ENCODE measurements around the gene TMEM63C.

The TMEM63C gene

DNA sequence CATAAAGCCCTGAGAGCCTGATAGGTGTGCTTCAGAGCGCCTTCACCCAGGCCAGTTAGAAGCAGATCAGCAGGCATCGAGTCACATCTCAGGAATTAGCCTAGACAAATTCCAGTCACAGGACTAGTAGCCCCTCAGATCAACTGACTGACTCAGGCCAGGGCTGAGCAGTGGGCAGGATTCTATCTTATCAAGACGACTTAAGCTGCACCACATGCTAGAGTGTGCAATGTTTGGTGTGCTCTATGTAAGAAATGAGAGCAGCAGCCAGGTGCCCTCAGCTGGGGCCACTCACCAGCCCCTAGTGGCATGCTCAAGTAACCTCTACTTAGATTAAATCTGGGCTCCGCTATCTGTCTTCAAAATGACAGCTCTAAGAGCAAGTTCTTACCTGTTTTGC, 109.1 kb downstream of the TMEM63C start:
- no peaks in the 10 kb centered on the region for H3F3A ChIP-seq (ENCODE audit: insufficient read depth)

GRCh38 chr14:77296155-77296554, 114.6 kb downstream of the TMEM63C start:
- 0 out of 2 replicates have a peak, but pooled peaks cover 3% of the 10 kb centered on the region for H3K36me3 ChIP-seq (ENCODE audit: low read length)
- no peaks in the 10 kb centered on the region for H3K79me2 ChIP-seq (ENCODE audit: insufficient read depth, low read length)
- no peaks in the 10 kb centered on the region for H3K9me2 ChIP-seq (replicated peaks; ENCODE audit: insufficient read depth, low read length)
- no peak overlapping the region for H3K4me2 ChIP-seq (ENCODE audit: low read depth, low read length, poor library complexity, severe bottlenecking)
- TF ChIP-seq EZH2phosphoT487 (conservative IDR thresholded peaks at IDR 0.05; ENCODE audit: low read length) = no peak
- TF ChIP-seq, protein P1, sequence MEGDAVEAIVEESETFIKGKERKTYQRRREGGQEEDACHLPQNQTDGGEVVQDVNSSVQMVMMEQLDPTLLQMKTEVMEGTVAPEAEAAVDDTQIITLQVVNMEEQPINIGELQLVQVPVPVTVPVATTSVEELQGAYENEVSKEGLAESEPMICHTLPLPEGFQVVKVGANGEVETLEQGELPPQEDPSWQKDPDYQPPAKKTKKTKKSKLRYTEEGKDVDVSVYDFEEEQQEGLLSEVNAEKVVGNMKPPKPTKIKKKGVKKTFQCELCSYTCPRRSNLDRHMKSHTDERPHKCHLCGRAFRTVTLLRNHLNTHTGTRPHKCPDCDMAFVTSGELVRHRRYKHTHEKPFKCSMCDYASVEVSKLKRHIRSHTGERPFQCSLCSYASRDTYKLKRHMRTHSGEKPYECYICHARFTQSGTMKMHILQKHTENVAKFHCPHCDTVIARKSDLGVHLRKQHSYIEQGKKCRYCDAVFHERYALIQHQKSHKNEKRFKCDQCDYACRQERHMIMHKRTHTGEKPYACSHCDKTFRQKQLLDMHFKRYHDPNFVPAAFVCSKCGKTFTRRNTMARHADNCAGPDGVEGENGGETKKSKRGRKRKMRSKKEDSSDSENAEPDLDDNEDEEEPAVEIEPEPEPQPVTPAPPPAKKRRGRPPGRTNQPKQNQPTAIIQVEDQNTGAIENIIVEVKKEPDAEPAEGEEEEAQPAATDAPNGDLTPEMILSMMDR (IDR thresholded peaks at IDR 0.05; ENCODE audit: insufficient read depth, low read length, poor library complexity, severe bottlenecking) = no peak
- no peak overlapping the region for H2AFZ ChIP-seq (ENCODE audit: low read depth, low read length, severe bottlenecking)
- no peaks in the 10 kb centered on the region for H3K9me3 ChIP-seq (ENCODE audit: insufficient read depth, low read length)
- H3K27ac ChIP-seq (ENCODE audit: low read depth, low read length) = no peak overlapping the region
- no peak overlapping the region for H3K9ac ChIP-seq (ENCODE audit: low read length)
- no peaks in the 10 kb centered on the region for H3F3A ChIP-seq (ENCODE audit: insufficient read depth)
- H3K4me3 ChIP-seq (ENCODE audit: insufficient read depth, low read length, poor library complexity, severe bottlenecking) = no peak overlapping the region
- H4K20me1 ChIP-seq (ENCODE audit: low read depth, low read length) = no peaks in the 10 kb centered on the region
- no peaks in the 10 kb centered on the region for H3K27me3 ChIP-seq (ENCODE audit: low read length)

More for the DNA sequence above, 109.1 kb downstream of the TMEM63C start:
- Histone ChIP-seq H3K27me3 (ENCODE audit: low read length) (no peaks in the 10 kb centered on the region), H2AFZ (ENCODE audit: low read depth, low read length, severe bottlenecking) (no peak overlapping the region), H3K9ac (ENCODE audit: low read length) (no peak overlapping the region), H3K79me2 (ENCODE audit: insufficient read depth, low read length) (no peaks in the 10 kb centered on the region), H3K36me3 (ENCODE audit: low read length) (0 out of 2 replicates have a peak, but pooled peaks cover 3% of the 10 kb centered on the region), H4K20me1 (ENCODE audit: low read depth, low read length) (no peaks in the 10 kb centered on the region), H3K9me2 (replicated peaks; ENCODE audit: insufficient read depth, low read length) (no peaks in the 10 kb centered on the region), H3K4me2 (ENCODE audit: low read depth, low read length, poor library complexity, severe bottlenecking) (no peak overlapping the region), H3K9me3 (ENCODE audit: insufficient read depth, low read length) (no peaks in the 10 kb centered on the region), H3K27ac (ENCODE audit: low read depth, low read length) (no peak overlapping the region), H3K4me3 (ENCODE audit: insufficient read depth, low read length, poor library complexity, severe bottlenecking) (no peak overlapping the region)
- no peak for TF ChIP-seq EZH2phosphoT487 (conservative IDR thresholded peaks at IDR 0.05; ENCODE audit: low read length)
- TF ChIP-seq, protein P1 (IDR thresholded peaks at IDR 0.05; ENCODE audit: insufficient read depth, low read length, poor library complexity, severe bottlenecking) = no peak

DNA sequence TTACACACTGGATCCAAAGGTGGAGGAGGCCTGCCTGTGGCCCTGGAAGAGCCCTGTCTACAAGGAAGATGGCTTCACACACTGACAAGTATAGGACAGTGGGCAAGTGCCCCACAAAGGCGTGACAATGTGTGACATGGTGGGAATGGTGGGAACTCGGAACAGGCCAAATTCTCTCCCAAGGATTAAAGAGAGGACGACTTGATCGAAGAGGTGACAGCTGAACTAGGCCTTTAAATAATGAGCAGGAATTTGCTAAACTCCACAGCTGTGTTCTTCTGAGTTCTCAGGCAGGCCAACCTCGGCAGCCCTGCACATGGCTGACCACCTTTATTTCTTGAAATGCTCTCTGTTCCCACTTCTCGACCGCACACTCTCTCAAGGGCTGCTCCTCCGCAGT, 115.3 kb downstream of the TMEM63C start:
- no peak overlapping the region for H2AFZ ChIP-seq (ENCODE audit: low read depth, low read length, severe bottlenecking)
- no peak overlapping the region for H3K4me2 ChIP-seq (ENCODE audit: low read depth, low read length, poor library complexity, severe bottlenecking)
- no peak overlapping the region for H3K4me3 ChIP-seq (ENCODE audit: insufficient read depth, low read length, poor library complexity, severe bottlenecking)
- TF ChIP-seq EZH2phosphoT487 (conservative IDR thresholded peaks at IDR 0.05; ENCODE audit: low read length) = no peak
- TF ChIP-seq, protein P1 (IDR thresholded peaks at IDR 0.05; ENCODE audit: insufficient read depth, low read length, poor library complexity, severe bottlenecking) = no peak
- no peaks in the 10 kb centered on the region for H3K79me2 ChIP-seq (ENCODE audit: insufficient read depth, low read length)
- no peaks in the 10 kb centered on the region for H3F3A ChIP-seq (ENCODE audit: insufficient read depth)
- H3K9ac ChIP-seq (ENCODE audit: low read length) = no peak overlapping the region
- no peak overlapping the region for H3K27ac ChIP-seq (ENCODE audit: low read depth, low read length)
- no peaks in the 10 kb centered on the region for H4K20me1 ChIP-seq (ENCODE audit: low read depth, low read length)
- no peaks in the 10 kb centered on the region for H3K27me3 ChIP-seq (ENCODE audit: low read length)
- no peaks in the 10 kb centered on the region for H3K9me2 ChIP-seq (replicated peaks; ENCODE audit: insufficient read depth, low read length)
- no peaks in the 10 kb centered on the region for H3K9me3 ChIP-seq (ENCODE audit: insufficient read depth, low read length)
- 0 out of 2 replicates have a peak, but pooled peaks cover 3% of the 10 kb centered on the region for H3K36me3 ChIP-seq (ENCODE audit: low read length)
